ENCODE data around the gene AIP.
"Not testable (repeated sequence)": the region's sequence is repeated elsewhere in the genome, so short reads cannot be mapped to it uniquely, and the experiment has no call there.

The AIP gene

DNA sequence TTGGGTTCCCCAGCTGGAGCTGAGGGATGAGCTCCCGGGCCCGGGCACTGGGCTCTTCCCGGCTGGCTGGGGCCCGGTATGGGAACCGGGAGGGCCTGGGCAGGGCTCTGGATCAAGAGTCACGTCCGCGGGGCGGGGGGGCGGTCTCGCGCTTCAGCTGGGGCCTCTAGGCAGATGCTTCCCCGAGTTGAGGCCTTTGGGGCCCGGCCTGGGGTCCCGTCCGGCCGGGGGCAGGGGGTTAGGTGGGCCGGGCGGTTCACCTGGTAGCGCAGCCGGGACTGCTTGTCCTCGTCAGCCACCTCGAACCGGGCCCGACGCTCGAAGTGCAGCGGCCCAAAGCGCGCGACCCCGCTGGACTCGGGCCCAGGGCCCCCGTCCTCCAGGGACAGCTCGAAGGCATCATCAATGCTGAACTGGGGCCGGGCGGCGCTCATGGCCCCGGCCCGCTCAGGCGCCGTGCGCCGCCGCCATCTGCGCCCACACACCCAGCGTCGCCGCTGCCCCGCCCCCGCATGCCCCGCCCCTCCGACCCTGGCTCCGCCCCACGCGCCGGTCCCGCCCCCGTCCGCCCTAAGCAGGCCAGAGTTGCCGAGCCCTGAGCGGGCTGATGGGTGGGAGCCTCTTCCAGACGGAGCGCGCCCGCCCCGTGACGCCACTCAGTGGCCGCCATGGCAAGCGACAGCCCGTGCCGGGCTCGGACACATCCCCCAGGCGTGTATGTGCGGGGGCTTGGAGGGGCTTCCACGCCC, 13.9 kb upstream of the AIP start, which contains the start of gene TMEM134:
TSS of gene TMEM134 (minus strand) at position 493 of the 749 bp plus-strand sequence. CDS start at position 434, 59 bp downstream.
- DNase-seq (ENCODE audit: low read depth in 2 of 2), result peak; percentile 87 to 91

DNA sequence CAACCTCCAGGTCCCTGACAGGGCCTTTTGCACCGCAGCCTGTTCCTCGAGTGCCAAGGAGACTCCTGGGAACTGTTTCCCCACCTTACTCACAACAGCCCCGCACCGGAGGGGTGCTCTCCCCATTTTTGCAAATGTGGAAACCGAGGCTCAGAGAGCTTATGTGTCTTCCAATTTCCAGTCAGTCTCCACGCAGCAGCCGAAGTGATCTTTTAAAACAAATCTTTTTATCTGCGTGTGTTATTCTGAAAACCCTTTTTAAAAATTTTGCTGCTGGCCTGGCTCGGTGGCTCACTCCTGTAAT, 13.4 kb upstream of the AIP start:
- no peak for DNase-seq (ENCODE audit: low read depth in 2 of 2)

DNA sequence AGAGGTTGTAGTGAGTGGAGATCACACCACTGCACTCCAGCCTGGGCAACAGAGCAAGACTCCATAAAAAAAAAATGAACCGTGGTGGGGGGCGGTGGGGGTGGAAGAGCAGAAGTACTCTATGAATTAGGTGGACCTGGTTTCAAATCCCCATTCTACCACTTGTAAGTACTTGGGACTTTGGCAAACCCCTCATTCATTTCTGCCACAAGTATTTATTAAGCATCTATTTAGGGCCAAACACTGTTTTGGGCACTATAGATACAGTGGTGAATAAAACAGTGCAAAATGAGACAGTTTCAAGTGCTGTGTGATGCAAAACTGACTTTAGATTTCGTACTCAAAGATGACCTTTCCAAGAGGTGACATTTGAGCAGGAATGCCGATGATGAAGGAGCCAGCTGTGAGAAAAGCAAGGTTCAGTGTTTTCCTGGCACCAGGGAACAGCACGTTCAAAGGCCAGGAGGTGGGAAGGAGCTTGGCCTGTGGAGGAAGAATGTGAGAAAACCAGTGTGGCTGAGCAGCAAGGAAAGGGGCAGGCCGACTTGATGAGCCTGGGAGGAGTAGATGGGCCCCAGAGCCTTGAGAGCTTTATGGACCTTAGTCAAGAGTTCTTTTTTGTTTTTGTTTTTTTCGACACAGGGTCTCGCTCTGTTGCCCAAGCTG, 12.4 kb upstream of the AIP start:
- no peak for DNase-seq (ENCODE audit: low read depth in 2 of 2)

DNA sequence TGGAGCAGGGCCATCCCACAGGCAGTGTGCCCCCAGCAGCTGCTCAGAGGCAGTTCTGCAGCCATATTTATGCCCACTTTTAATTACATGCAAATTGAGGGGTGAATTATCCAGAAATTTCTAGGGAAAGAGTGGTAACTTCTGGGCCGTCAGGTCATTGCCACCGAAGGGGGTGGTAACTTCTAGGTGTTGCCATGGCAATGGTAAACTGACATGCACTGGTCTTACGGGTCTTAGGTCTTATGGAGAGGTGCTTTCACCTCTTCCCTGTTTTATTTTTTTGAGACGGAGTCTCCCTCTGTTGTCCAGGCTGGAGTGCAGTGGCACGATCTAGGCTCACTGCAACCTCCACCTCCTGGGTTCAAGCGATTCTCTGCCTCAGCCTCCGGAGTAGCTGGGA, 9.9 kb upstream of the AIP start:
- DNase-seq (ENCODE audit: low read depth in 2 of 2), result no peak

DNA sequence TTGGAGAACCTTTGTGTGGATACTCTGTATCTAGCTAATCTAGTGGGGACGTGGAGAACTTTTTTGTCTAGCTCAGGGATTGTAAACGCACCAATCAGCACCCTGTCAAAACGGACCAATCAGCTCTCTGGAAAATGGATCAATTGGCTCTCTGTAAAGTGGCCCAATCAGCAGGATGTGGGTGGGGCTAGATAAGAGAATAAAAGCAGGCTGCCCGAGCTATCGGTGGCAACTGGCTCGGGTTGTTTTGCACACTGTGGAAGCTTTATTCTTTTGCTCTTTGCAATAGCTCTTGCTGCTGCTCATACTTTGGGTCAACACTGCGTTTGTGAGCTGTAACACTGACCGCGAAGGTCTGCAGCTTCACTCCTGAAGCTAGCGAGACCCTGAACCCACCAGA, 6.1 kb upstream of the AIP start:
- DNase-seq (ENCODE audit: low read depth in 2 of 2), result not testable (repeated sequence)

DNA sequence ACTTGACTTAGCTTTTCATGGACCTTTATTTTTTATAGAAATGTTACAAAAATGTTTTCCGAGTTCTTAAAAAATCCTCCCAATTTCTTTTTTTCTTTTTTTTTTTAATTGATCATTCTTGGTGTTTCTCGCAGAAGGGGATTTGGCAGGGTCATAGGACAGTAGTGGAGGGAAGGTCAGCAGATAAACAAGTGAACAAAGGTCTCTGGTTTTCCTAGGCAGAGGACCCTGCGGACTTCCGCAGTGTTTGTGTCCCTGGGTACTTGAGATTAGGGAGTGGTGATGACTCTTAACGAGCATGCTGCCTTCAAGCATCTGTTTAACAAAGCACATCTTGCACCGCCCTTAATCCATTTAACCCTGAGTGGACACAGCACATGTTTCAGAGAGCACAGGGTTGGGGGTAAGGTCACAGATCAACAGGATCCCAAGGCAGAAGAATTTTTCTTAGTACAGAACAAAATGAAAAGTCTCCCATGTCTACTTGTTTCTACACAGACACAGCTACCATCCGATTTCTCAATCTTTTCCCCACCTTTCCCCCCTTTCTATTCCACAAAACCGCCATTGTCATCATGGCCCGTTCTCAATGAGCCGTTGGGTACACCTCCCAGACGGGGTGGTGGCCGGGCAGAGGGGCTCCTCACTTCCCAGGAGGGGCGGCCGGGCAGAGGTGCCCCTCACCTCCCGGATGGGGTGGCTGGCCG, 5.3 kb upstream of the AIP start:
- not testable (repeated sequence) for DNase-seq (ENCODE audit: low read depth in 2 of 2)

DNA sequence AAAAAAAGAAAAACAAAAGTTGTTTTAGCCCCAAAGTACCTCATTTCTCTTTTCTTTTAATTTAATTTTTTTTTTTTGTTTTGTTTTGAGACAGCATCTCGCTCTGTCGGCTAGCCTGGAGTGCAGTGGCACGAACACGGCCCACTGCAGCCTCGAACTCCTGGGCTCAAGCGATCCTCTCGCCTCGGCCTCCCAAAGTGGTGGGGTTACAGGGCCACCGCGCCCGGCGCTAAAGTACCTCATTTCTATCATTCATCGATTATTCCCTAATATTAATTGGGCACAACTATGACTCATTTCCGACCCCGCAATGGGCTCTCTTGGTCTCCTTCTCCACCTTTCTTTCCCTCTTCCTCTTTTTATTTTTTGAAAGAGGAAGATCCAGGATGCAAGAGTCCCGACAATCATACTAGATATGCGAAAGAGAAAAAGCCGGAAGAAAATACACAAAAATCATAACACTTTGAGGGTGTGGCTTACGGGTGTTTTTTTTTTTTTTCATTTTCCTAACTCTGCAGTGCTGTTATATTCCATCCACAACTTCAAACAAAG, 475 bp upstream of the AIP start:
- no peak for DNase-seq (ENCODE audit: low read depth in 2 of 2)

DNA sequence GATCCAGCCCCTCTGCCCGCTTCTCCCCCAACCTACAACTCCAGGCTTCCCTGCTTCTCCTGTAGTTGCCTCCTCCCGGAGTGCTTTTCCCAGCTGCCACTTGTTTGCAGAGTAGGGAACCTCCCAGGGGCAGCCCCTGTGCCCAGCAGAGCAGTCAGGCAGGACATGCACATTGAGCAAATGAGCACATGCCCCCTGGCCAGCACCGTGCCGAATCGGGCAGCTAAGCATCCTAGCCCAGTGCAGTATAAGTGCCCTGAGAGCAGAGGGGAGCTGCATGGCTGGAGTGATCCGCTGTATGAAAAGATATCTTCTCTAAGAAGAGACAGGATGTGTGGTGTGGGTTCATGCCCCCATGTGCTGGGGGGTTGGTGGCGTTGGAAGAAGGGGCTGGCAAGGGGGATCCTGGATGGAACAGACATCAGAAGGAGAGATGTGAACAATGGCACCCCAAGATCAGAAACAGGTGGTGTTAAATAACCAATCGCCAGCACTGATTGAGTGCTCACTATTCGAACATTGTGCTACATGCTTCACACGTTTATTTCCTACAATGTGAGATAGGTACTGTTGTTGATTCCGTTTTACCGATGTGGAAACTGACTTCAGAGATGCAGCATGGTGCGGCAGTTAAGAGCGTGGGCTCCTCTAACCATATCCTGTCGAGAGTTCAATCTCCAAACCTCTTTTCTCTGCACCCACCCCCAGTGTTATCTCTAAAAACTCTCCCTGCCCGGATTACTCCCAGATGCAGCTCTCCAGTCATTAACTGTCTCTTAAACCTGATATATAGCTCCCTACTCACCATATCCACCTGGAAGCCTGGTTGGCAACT, 1.2 kb downstream of the AIP start:
- DNase-seq (ENCODE audit: low read depth in 2 of 2), result no peak

DNA sequence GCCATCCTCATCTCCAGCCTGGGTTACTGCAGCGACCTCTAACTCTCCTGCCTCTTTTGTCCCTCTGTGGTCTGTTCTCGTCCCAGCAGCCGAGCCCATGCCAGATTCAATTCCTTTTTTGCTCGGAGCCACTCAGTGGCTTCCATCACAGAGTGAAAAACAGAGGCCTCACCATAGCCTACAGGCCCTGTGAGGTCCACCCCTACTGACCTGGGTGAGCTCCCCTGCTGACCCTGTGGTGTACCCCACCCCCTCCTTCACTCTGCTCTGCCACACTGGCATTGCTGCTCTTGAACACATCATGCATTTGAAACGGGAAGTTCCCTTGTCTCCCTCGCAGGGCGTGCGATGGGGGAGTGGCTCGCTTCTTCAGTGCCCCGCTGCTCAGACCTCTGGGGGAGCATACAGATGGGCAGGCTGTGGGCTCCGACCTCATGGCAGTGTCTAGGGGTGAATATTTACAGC, 2.1 kb downstream of the AIP start:
- DNase-seq (ENCODE audit: low read depth in 2 of 2), result no peak

DNA sequence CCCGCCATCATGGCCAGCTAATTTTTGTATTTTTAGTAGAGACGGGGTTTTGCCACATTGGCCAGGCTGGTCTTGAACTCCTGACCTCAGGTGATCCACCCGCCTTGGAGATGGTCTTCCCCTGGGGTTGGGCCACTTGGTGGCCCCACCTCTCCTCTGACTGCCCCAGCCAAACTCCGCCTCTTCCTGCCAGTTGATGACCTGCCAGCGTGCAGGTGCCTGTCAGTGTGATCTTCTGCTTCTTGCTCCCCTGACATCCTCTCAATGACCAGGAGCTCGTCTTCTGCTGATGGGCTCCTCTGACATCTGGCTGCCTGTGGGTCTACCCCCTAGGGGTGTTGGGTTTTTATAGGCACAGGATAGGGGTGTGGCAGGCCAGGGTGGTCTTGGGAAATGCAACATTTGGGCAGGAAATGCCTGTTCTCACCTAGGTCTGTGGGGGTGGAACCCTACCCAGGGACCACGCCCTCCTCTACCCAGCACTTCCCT, 3.1 kb downstream of the AIP start:
- not testable (repeated sequence) for DNase-seq (ENCODE audit: low read depth in 2 of 2)

DNA sequence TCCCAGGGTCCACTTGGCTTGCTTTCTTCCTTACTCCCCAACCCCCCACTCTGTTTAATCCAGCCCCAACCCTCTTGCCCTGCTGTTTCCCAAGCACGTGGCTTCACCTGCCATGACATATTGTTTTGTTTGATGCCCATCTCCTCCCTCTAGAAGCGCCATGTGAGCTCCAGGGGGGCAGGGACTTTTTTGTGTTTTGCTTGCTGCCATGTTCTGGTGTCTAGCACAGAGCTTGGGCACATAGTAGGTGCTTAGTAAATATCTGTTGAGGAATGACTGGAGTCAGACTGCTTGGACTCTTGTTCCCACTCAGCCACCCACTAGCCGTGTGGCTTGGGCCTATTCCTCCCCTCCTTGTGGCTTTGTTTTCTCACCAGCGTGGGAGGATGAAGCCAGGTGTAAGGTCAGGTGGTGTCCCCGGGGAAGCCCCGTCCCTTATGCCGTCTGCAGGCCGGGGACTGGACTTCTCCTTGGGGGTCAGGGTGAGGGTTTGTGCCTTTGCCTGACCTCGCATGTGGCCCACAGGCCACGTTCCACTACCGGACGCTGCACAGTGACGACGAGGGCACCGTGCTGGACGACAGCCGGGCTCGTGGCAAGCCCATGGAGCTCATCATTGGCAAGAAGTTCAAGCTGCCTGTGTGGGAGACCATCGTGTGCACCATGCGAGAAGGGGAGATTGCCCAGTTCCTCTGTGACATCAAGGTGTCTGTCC, 3.8 kb downstream of the AIP start:
- no peak for DNase-seq (ENCODE audit: low read depth in 2 of 2)

DNA sequence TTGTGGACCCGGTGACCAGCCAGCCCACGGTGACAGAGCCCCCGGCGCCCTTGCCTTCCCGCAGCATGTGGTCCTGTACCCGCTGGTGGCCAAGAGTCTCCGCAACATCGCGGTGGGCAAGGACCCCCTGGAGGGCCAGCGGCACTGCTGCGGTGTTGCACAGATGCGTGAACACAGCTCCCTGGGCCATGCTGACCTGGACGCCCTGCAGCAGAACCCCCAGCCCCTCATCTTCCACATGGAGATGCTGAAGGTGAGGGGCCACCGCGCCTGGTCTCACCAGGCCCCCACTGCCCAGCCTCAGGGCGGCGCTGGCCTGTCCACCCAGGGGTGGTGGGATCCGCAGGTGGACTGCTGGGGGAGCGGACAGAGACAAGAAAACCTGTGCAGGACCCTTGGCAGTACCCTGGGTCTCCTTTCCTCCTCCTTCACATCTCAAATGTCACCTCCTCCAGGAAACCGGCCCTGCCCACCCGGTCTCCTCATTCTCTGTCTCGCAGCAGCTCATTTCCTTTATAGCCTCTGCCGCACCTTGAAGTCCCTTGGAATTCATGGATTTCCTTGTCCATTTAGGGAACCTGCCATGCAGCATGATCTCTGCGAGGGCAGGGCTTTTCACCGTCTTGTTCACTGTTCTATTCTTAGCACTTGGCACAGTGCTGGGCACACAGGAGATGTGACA, 6.5 kb downstream of the AIP start:
- DNase-seq (ENCODE audit: low read depth in 2 of 2), result no peak

DNA sequence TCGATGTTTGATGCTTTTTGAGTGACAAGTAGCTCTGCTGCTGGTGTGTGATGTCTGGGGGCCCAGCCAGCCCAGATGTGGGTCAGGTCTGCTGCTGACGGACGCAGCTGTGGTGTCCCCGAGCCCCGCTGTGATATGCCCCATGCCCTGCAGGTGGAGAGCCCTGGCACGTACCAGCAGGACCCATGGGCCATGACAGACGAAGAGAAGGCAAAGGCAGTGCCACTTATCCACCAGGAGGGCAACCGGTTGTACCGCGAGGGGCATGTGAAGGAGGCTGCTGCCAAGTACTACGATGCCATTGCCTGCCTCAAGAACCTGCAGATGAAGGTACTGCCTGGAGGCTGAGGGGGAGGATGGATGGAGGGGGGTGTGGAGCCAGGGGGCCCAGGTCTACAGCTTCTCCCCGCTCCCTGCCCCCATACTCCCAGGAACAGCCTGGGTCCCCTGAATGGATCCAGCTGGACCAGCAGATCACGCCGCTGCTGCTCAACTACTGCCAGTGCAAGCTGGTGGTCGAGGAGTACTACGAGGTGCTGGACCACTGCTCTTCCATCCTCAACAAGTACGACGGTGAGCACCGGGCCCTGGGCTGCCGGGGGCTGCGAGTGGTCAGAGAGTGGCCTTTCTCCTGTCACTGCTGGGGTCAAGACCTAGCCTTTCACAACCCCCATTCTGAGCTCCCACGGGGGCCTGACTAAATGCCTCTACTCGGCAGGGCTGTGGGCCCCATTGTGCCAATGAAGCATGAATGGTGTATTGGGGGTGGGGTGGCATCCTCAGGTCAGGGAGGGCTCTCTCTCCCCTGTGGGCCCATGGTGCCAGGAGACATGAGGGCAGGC, 7.3 kb downstream of the AIP start:
- DNase-seq (ENCODE audit: low read depth in 2 of 2), result no peak

DNA sequence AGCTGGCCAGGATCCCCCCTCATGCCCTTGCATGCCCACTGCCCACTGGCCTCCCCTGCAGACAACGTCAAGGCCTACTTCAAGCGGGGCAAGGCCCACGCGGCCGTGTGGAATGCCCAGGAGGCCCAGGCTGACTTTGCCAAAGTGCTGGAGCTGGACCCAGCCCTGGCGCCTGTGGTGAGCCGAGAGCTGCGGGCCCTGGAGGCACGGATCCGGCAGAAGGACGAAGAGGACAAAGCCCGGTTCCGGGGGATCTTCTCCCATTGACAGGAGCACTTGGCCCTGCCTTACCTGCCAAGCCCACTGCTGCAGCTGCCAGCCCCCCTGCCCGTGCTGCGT, 7.9 kb downstream of the AIP start:
- DNase-seq (ENCODE audit: low read depth in 2 of 2), result no peak

DNA sequence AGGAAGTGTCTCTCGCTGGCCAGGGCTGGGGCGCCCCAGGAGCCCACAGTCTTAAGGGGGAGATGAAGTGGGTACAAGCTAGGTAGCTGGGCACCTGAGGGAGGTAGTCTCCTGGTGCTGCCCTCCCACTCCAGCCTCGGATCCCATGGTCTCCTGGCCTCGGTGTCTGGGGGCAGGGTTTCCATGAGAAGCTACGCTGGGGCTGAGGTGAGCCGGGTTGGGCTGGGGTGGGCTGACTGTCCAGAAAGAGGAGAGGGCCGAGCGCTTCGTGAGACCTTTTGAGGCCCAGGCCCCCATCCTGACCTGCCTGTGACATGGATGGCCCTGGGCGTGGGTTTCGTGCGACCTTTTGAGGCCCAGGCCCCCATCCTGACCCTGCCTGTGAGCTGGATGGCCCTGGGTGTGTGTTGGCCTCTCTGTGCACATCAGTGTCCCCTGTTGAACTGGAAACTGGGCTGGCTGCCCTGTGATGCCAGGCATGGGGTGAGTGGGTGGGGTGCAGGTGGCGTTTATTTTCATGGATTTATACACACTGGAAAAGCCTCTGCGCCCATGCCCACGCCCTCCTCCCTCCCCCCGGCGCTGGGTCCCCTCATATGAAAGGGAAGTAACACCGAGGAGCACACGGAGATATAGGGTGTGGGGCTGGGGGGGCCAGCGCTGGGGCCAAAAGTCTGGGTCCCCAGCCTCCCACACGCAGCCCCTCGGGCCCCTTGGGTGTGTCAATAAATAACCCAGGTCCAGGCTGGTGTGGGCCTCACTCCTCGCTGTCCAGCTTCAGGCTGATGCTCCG, 8.6 kb downstream of the AIP start:
- DNase-seq (ENCODE audit: low read depth in 2 of 2), result no peak

DNA sequence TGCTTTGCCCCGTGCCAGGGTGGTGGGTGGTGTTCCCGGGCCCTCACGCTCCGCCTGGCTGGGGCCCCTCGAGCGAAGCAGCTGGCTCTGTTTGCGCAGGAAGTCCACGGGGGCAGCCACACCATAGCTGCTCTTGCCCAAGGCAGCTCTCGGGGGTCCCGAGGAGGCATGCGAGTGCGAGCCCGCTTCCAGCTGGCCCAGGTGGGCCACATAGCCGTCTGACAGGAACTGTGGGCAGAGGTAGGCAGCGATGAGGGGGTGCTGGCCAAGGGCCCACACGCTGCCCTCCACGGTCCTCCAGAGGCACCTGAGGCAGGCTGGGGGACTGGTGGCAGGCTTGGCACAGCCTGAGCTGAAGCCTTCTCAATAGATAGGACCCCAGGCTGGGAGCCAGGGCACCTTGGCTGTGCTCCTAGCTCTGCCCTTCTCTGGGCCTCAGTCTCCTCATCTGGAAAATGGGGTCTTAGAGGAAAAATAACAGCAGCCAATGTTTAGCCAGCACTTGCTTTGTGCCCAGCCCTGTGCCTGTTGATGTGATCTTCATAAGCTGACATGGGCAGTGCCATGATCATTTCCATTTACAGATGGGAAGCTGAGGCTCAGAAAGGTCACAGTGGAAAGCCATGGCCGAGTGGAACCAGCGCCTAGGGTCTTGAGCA, 9.4 kb downstream of the AIP start:
- no peak for DNase-seq (ENCODE audit: low read depth in 2 of 2)

DNA sequence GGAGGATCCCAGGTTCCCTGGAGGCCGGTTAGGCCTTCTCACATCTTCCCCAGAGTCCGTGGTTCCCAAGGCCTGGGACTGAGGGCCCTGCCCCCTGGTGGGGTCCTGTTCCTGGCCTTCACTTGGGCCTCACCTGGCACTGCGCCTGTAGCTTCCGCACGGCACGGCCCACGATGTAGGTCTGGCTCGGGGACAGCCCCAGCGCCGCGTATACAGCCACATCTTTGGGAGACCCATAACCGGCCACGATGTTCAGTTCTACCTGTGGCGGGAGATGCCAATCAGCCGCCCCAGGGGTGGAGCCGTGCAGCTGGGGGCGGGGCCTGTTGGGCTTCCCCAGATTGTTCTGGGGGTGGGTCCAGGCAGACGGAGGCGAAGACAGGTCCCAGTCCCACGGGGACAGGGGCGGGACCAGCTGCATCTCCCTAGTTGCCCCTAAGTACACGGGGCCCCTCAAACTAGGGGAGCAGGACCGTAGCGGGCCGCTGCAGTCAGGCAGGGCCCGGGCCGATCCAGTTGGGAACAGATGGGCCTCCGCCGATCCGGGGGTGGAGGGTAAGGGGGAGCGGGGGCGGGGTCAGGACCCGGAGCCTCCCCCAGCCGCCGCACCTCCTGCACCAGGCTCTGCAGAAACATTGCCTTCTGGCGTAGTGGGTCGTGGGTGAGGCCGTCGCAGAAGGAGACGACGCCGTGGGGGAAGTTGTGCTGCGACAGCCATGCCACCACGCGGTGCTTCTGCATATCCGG, 10.1 kb downstream of the AIP start:
- DNase-seq (ENCODE audit: low read depth in 2 of 2), result no peak
